Coronary artery (tissue), 2 donors: ENCODE measurements around the gene HOXC5.

Source experiments
- DNase-seq: peaks from one replicate; pipeline ENCODE4 v3.0.0-alpha.2; 2017; ENCODE audit warnings: low spot score
- H3K27ac ChIP-seq, 2 donors: fragments of 200-600 bp; sonication (generic); one replicate each; pipeline ENCODE4 v1.5.1; 2016 to 2019
- H3K4me3 ChIP-seq: fragments of 200-600 bp; sonication (generic); 2 replicates; pipeline ENCODE4 v1.5.1; 2016; ENCODE audit warnings: mild to moderate bottlenecking, moderate library complexity
- TF ChIP-seq, protein P1 (sequence below): fragments of 200-600 bp; sonication (generic); IDR thresholded peaks from one replicate; pipeline ENCODE4 v1.5.1; 2019; ENCODE audit warnings: antibody characterized with exemption

The HOXC5 gene

DNA sequence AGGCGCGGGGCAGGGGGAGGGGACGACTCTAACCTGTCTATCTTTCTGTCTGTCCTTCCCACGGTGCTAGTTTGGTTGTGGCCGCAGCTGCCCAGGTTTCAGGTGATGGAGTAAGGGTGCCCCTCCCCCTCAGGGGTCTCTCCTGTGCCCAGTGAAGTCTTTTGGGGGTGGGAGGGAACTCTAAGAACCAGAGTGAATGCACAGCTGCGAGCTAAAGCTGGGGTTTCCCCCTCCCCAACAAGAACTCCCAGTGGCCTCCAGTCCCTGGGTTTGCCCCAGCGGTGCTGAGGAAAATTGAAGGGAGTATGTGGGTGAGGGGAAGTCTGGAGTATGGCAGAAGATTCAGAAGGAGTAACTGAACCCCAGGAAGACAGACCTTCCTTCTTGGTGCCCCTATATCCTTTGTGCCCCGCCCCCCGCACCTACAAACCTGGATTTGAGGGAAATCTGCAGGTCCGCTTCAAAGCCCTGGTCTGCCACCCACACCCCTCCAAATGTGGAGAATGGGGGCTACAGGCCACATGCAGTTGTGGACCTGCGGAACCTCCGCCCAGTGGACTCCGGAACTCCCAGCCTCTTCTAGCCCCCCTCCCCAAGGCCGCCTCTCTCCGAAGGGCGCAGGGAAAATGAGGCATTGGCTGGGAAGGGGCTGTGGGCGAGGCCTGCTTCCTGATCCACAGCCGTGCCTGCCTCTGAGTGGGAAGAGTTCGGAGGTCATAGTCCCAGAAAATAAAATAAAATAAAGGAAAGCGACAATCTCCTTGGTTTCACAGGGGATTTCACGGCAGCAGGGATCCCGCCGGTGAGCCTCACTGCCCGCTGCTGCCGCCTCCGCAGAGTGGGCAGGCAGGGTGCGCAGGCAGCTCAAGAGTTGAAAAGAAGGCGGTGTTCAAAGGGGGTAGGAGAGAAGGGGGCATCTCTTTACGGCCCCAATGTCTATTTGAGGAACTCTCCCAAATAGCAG is 36.3 kb upstream of the HOXC5 start:
- DNase-seq, result no peak
- H3K27ac ChIP-seq, result no peak overlapping the region
- H3K4me3 ChIP-seq, result peak overlapping the region; percentile 70
- TF ChIP-seq, protein P1, sequence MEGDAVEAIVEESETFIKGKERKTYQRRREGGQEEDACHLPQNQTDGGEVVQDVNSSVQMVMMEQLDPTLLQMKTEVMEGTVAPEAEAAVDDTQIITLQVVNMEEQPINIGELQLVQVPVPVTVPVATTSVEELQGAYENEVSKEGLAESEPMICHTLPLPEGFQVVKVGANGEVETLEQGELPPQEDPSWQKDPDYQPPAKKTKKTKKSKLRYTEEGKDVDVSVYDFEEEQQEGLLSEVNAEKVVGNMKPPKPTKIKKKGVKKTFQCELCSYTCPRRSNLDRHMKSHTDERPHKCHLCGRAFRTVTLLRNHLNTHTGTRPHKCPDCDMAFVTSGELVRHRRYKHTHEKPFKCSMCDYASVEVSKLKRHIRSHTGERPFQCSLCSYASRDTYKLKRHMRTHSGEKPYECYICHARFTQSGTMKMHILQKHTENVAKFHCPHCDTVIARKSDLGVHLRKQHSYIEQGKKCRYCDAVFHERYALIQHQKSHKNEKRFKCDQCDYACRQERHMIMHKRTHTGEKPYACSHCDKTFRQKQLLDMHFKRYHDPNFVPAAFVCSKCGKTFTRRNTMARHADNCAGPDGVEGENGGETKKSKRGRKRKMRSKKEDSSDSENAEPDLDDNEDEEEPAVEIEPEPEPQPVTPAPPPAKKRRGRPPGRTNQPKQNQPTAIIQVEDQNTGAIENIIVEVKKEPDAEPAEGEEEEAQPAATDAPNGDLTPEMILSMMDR, result no peak

DNA sequence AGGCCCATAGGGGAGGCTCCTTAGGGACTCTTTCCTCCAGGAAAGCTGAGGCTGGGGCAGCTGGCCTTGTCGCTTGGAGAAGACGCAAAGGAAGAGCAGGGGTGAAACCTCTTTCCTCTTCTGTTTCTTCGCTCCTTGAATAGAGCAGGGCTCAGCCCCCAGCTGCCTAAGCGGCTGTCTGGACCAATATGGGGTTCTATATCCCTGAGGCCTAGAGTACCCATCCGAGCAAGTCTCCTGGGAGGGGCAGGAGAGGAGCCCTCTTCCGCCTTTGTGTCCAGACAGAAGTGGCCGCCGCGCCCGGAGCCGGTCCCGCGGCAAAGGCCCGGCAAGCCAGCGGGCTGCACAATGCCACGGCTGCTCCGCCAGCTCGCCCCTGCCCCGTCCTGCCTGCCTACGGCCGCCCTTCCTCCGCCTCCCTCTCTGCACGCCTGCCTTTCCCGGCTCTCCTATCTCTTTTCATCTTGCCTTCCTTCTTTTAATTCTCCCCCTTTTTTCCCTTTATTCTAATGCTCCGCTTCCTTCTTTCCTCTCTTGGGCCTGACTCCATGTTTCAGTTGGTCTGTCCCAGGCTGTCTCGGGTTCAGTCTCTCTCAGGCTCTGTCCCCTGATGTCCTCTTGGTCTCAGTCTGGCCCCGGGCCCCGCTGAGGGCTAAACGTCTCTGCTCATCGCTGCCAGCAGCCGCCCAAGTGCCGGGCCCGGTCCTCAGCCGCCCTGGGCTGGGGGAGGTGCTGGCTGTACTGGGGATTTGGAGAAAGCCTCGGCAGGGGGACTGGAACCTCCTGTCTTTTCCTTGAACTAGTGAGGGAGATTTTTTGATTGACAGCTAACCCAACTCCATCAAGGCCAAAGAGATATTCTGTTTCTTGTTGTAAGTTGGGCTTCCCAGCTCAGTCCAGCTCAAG is 35.4 kb upstream of the HOXC5 start:
- H3K4me3 ChIP-seq, result no peak overlapping the region
- TF ChIP-seq, protein P1, result no peak
- no peak for DNase-seq
- H3K27ac ChIP-seq, result no peak overlapping the region

- DNase-seq, result no peak
- Histone ChIP-seq H3K4me3 (no peak overlapping the region), H3K27ac (no peak overlapping the region)
- TF ChIP-seq, protein P1, result no peak
Observed at GRCh38 chr12:53998110-53998899, 34.5 kb upstream of the HOXC5 start.

GRCh38 chr12:53998900-53999236 is 34.0 kb upstream of the HOXC5 start:
- H3K4me3 ChIP-seq, result no peak overlapping the region
- no peak for DNase-seq
- H3K27ac ChIP-seq, result no peak overlapping the region
- TF ChIP-seq, protein P1, result no peak

DNA sequence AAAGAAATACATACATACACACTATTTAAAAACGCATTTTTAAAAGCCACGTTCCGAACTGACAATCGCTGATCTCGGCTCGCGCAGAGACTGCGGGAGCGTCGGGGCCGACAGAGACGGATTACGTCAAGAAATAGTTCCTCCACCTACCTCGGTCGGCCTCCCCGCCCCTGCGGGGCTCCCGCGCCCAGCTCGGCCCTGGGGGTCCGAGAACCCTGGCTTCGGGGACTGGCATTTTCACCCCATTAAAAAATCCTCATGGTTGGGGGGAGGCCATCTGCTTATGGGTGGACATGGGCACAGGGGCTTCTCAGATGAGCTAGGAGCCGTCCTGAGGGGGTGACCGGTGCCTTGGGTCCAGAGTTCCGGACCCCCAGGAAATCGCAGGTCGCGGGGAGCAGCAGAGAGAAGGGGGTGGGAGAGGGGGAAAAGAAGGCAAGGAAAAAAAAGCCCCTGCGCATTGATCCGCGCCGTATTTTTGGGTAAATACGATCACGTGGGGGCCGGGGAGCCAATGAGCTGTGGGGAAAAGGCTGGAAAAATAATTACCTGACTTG is 33.2 kb upstream of the HOXC5 start:
- TF ChIP-seq, protein P1, result no peak
- H3K4me3 ChIP-seq, result peak overlapping the region; percentile 63
- H3K27ac ChIP-seq, result no peak overlapping the region
- no peak for DNase-seq
